Hindlimb muscle (tissue), 1 donor: ENCODE measurements around the gene KLHDC7A. TPM values are rescaled to one million over a fixed set of nuclear protein-coding genes. Genes with fewer than 3 reads are reported as not detected.

Experiments
- DNase-seq: peaks from one replicate; pipeline ENCODE4 v3.0.0-alpha.2; 2013
- polyA plus RNA-seq: library from polyadenylated mRNA; unstranded; fragments of 120-200 nt; gene quantifications from one replicate; pipeline ENCODE4 v1.2.1, GENCODE V29; 2013; ENCODE audit not compliant: insufficient read length

The KLHDC7A gene
- polyA plus RNA-seq, 1 donor, result 0.04 TPM

- no peak for DNase-seq
Measured at GRCh38 chr1:18473195-18473815, 7.4 kb upstream of the KLHDC7A start.

- no peak for DNase-seq
Measured at GRCh38 chr1:18474559-18475175, 6.1 kb upstream of the KLHDC7A start.

GRCh38 chr1:18475234-18475905 lies 5.4 kb upstream of the KLHDC7A start:
- no peak for DNase-seq

GRCh38 chr1:18479454-18479853 lies 1.3 kb upstream of the KLHDC7A start:
- no peak for DNase-seq

GRCh38 chr1:18481190-18481920 lies 625 bp downstream of the KLHDC7A start:
- no peak for DNase-seq

DNA sequence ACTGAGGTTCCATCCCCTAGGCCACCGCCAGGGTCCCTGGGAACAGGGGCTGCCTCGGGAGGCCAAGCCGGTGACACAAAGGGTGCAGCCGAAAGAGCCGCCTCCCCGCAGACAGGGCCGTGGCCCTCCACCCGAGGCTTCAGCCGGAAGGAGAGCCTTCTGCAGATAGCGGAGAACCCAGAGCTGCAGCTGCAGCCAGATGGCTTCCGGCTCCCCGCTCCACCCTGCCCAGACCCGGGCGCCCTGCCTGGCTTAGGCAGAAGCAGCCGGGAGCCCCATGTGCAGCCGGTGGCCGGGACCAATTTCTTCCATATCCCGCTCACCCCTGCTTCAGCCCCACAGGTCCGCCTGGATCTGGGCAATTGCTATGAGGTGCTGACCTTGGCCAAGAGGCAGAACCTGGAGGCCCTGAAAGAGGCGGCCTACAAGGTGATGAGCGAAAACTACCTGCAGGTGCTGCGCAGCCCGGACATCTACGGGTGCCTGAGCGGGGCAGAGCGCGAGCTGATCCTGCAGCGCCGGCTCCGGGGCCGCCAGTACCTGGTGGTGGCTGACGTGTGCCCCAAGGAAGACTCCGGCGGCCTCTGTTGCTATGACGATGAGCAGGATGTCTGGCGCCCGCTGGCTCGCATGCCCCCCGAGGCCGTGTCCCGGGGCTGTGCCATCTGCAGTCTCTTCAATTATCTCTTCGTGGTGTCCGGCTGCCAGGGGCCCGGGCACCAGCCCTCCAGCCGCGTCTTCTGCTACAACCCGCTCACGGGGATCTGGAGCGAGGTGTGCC lies 1.4 kb downstream of the KLHDC7A start:
- DNase-seq, result no peak

DNA sequence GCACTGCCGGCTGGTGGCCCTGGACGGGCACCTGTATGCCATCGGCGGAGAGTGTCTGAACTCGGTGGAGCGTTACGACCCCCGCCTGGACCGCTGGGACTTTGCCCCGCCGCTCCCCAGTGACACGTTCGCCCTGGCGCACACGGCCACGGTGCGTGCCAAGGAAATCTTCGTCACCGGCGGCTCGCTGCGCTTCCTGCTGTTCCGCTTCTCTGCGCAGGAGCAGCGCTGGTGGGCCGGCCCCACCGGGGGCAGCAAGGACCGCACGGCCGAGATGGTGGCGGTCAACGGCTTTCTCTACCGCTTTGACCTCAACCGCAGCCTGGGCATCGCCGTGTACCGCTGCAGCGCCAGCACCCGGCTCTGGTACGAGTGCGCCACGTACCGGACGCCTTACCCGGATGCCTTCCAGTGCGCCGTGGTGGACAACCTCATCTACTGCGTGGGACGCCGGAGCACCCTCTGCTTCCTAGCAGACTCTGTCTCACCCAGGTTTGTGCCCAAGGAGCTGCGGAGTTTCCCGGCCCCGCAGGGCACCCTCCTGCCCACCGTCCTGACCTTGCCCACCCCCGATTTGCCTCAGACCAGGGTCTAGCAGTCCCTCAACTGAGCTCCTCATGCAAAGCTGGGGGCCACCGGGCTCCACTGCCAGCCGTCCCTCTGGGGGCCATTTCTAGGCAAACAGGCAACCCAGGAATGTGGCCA lies 2.1 kb downstream of the KLHDC7A start:
- no peak for DNase-seq

- no peak for DNase-seq
Measured at GRCh38 chr1:18484276-18484675, 3.5 kb downstream of the KLHDC7A start.

- no peak for DNase-seq
Measured at GRCh38 chr1:18484721-18485120, 4.0 kb downstream of the KLHDC7A start.

GRCh38 chr1:18485227-18485626 lies 4.5 kb downstream of the KLHDC7A start:
- no peak for DNase-seq

- DNase-seq, result no peak
Measured at GRCh38 chr1:18486195-18486594, 5.5 kb downstream of the KLHDC7A start.

- no peak for DNase-seq
Measured at GRCh38 chr1:18489417-18490143, 8.8 kb downstream of the KLHDC7A start.

DNA sequence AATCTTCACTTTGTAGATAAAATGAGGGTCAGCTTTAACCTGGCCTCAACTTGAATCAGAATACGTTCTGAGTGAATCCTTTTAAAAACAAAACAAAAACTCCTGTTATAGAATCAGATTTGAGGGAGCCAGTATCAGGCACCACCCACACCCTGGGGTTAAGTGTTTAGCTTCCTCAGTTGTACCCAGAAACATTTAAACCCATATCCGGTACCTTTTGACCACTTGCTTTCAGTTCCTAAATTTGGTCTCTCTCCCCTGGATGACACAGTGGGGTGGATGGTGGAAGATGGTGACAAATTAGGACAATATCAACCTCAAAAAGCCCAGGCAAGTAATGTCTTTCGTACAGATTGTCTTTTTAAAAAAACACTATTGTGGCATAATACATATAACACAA lies 10.4 kb downstream of the KLHDC7A start:
- DNase-seq, result no peak

GRCh38 chr1:18494304-18494703 lies 13.6 kb downstream of the KLHDC7A start:
- DNase-seq, result no peak

GRCh38 chr1:18495635-18496034 lies 14.9 kb downstream of the KLHDC7A start:
- no peak for DNase-seq

DNA sequence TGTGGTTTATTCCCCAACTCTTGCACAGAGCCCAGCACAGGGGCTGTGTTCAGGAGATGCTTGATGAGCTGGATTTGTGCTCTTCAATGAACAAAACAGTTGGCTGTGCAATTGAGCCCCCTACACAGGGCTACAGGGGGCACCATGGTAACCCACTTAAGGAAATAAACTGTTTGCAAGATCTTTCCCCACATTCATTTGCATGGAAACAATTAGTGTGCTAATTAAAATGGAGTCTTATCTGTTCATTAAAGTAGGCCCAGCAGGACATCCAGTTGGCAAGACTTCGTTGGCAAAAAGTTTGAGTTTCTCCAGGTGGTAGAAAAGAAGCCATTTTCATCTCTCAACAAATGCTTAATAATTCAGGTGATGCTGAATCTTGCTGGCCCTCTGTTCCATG lies 15.3 kb downstream of the KLHDC7A start:
- no peak for DNase-seq

DNA sequence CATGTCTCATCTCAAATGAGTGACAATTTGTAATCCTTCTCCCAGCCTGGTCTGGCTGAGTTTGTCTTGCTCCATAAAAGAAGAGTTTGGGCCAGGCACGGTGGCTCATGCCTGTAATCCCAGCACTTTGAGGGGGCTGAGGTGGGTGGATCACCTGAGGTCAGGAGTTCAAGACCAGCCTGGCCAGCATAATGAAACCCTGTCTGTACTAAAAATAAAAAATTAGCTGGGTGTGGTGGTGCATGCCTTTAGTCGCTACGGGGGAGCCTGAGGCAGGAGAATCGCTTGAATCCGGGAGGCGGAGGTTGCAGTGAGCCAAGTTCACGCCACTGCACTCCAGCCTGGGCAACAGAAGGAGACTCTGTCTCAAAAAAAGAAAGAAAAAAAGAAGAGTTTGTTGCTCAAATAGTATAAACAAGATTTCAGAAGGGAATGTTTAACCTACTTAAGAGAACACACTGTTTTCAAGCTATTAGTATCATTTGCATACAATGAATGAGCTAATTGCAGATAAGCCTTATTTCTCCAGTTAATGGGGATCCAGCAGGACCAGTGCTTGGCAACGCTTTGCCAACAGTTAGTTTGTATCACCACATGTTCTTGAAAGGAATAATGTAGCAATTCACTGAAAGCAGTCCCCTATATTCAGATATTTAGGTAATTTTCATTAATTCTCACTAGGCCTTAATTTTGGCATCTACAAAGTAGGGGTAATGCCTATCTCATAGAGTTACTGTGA lies 15.9 kb downstream of the KLHDC7A start:
- no peak for DNase-seq

DNA sequence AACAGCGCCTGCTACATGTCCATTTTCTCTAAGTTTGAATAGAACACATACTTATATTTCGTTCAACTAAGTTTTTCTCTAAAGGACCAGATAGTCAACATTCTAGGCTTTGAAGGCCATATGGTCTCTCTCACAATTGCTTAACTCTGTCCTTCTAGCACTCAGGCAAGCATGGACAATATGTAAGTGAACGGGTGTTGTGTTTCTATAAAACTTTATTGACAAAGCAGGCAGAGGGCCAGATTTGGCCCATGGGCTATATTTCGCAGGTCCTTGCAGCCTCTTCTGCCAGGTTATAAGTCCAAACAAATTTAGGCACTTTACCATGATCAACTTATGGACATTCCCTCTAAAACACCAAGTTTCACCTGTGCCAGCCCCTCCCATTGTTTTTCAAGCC lies 21.1 kb downstream of the KLHDC7A start:
- no peak for DNase-seq

DNA sequence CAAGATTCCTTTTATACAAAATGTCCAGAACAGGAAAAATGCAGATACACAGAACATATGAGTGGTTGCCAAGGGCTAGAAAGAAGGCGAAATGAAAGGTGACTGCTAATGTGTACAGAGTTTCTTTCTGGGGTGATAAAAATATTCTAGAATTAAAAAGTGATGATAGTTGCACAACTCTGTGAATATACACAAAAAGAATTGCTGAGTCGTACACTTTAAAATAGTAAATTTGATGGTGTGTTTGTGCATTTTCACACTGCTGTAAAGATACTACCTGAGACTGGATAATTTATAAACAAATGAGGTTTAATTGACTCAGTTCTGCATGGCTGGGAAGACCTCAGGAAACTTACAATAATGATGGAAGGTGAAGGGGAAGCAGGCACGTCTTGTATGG lies 23.9 kb downstream of the KLHDC7A start:
- DNase-seq, result no peak

GRCh38 chr1:18505666-18506065 lies 24.9 kb downstream of the KLHDC7A start:
- DNase-seq, result no peak

DNA sequence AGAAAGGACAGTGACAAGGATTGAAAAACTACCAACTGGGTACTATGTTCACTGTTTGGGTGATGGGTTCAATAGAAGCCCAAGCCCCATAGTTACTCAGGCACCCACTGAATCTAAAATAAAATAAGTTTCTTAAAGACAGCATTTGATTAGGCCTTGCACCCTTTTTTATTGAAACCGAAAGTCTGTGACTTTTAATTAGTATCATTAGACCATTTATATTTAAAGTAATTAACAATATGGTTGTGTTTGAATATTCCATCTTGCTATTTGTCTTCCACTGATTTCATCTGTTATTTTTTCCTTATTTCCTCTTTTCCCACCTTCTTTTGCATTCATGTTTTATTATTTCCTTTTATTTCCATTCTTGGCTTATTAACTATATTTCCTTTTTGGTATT lies 27.4 kb downstream of the KLHDC7A start:
- DNase-seq, result no peak
